Measurements from ENCODE around the gene ATAD3A.

DNA sequence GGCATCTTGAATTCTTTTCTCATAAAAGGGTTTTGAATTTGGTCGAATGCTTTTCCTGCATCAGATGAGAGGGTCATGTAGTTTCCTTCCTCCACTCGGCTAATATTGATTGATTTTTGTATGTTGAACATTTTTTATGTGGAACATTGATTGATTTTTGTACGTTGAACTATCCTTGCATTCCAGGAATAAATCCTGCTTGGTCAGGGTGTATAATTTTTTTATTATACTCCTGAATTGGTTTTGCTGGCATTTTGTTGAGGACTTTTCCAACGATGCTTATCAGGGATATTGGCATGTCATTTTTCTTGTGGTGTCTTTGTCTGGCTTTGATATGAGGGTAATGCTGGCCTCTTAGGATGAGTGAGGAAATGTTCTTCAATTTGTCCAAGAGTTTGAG lies 20.0 kb downstream of the ATAD3A start:
- TF ChIP-seq, protein P1, sequence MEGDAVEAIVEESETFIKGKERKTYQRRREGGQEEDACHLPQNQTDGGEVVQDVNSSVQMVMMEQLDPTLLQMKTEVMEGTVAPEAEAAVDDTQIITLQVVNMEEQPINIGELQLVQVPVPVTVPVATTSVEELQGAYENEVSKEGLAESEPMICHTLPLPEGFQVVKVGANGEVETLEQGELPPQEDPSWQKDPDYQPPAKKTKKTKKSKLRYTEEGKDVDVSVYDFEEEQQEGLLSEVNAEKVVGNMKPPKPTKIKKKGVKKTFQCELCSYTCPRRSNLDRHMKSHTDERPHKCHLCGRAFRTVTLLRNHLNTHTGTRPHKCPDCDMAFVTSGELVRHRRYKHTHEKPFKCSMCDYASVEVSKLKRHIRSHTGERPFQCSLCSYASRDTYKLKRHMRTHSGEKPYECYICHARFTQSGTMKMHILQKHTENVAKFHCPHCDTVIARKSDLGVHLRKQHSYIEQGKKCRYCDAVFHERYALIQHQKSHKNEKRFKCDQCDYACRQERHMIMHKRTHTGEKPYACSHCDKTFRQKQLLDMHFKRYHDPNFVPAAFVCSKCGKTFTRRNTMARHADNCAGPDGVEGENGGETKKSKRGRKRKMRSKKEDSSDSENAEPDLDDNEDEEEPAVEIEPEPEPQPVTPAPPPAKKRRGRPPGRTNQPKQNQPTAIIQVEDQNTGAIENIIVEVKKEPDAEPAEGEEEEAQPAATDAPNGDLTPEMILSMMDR (conservative IDR thresholded peaks at IDR 0.05; ENCODE audit: low read depth in 2 of 2): no peak
- TF ChIP-seq EZH2 (IDR thresholded peaks at IDR 0.05; ENCODE audit: low read depth, unreplicated experiment) (no peak), ZNF114 (CRISPR knock-in tag; IDR thresholded peaks at IDR 0.05) (no peak), POLR2AphosphoS5 (IDR thresholded peaks at IDR 0.05; ENCODE audit: low read depth) (no peak)

Measured in GM23338 (cell line).